Epidermal melanocyte (primary cell): ENCODE measurements around the gene TMC2.
"Not testable (repeated sequence)": the region's sequence is repeated elsewhere in the genome, so short reads cannot be mapped to it uniquely, and the experiment has no call there.

ENCODE experiments used
- DNase-seq: peaks from one replicate; pipeline ENCODE4 v3.0.0; 2011; ENCODE audit warnings: low spot score; ENCODE audit not compliant: insufficient read length

Gene TMC2

GRCh38 chr20:2523919-2524708 lies 12.3 kb upstream of the TMC2 start:
- DNase-seq, result peak; percentile 64

GRCh38 chr20:2524709-2525506 lies 11.5 kb upstream of the TMC2 start:
- DNase-seq, result peak; percentile 69

- not testable (repeated sequence) for DNase-seq
Measured at GRCh38 chr20:2526218-2526583, 10.2 kb upstream of the TMC2 start.

- no peak for DNase-seq
Measured at GRCh38 chr20:2527762-2528161, 8.6 kb upstream of the TMC2 start.

- DNase-seq, result no peak
Measured at GRCh38 chr20:2528671-2529271, 7.6 kb upstream of the TMC2 start.

GRCh38 chr20:2533118-2533517 lies 3.3 kb upstream of the TMC2 start:
- DNase-seq, result no peak

GRCh38 chr20:2535711-2536559 lies 438 bp upstream of the TMC2 start:
- no peak for DNase-seq

- no peak for DNase-seq
Measured at GRCh38 chr20:2537101-2537500, 728 bp downstream of the TMC2 start.

GRCh38 chr20:2538356-2538755 lies 2.0 kb downstream of the TMC2 start:
- DNase-seq, result no peak

GRCh38 chr20:2538931-2539720 lies 2.8 kb downstream of the TMC2 start:
- peak; percentile 63 for DNase-seq

GRCh38 chr20:2541940-2542339 lies 5.6 kb downstream of the TMC2 start:
- DNase-seq, result no peak

GRCh38 chr20:2542361-2542760 lies 6.0 kb downstream of the TMC2 start:
- DNase-seq, result no peak

- no peak for DNase-seq
Measured at GRCh38 chr20:2544211-2544610, 7.8 kb downstream of the TMC2 start.

- DNase-seq, result no peak
Measured at GRCh38 chr20:2545594-2545993, 9.2 kb downstream of the TMC2 start.

- no peak for DNase-seq
Measured at GRCh38 chr20:2557873-2558580, 21.7 kb downstream of the TMC2 start.

- no peak for DNase-seq
Measured at GRCh38 chr20:2558581-2559278, 22.4 kb downstream of the TMC2 start.

- DNase-seq, result no peak
Measured at GRCh38 chr20:2559279-2559626, 22.9 kb downstream of the TMC2 start.

GRCh38 chr20:2559651-2560050 lies 23.3 kb downstream of the TMC2 start:
- DNase-seq, result no peak

- DNase-seq, result no peak
Measured at GRCh38 chr20:2563116-2563515, 26.7 kb downstream of the TMC2 start.
